HEK293 (cell line): ENCODE results near the gene PFKL.

ENCODE experiments used
- CTCF ChIA-PET: fragments of 350-600 bp; formaldehyde crosslinking; extraction: SDS; loops from one replicate; lab custom pipeline; 2021; ENCODE audit warnings: antibody characterized with exemption; lab: Yijun Ruan, JAX
- POLR2A ChIA-PET: fragments of 300-600 bp; formaldehyde crosslinking; extraction: SDS; loops from one replicate; lab custom pipeline; 2020; ENCODE audit warnings: antibody characterized with exemption, inconsistent platforms; lab: Yijun Ruan, JAX
- H3K27ac ChIP-seq: fragments of 200-500 bp; sonication (Bioruptor generic); 2 replicates; pipeline ENCODE4 v1.5.1; 2014; ENCODE audit warnings: low read depth, low read length, control low read depth, inconsistent platforms; ENCODE audit errors: extremely low read depth
- H3K36me3 ChIP-seq, 2 experiments: fragments of 200-500 bp in 1 of 2; sonication (Bioruptor generic) in 1 of 2; 1 replicate in 1 of 2; 2 replicates in 1 of 2; pipeline ENCODE4 v1.5.1; 2014 to 2017; ENCODE audit warnings: inconsistent platforms in 2 of 2, low read length in 2 of 2; ENCODE audit not compliant: control insufficient read depth in 2 of 2, insufficient read depth in 1 of 2
- H3K4me1 ChIP-seq: fragments of 200-500 bp; sonication (Bioruptor generic); 2 replicates; pipeline ENCODE4 v1.5.1; 2014; ENCODE audit warnings: mild to moderate bottlenecking, low read length, inconsistent platforms; ENCODE audit not compliant: control insufficient read depth, insufficient read depth
- H3K4me3 ChIP-seq: 2 replicates; pipeline ENCODE4 v1.5.1; 2011; ENCODE audit warnings: low read depth, mild to moderate bottlenecking, control low read depth, low read length, moderate library complexity
- H3K9me3 ChIP-seq: fragments of 200-500 bp; sonication (Bioruptor generic); 2 replicates; pipeline ENCODE4 v1.5.1; 2014; ENCODE audit warnings: low read depth, low read length, inconsistent platforms; ENCODE audit not compliant: control insufficient read depth, insufficient read depth
- CTCF ChIP-seq: fragments of 450-650 bp; formaldehyde crosslinking; IDR thresholded peaks from 2 replicates; pipeline ENCODE4 v1.5.1; 2016; ENCODE audit warnings: missing biosample characterization, missing genetic modification characterization
- HIC1 ChIP-seq: fragments of 450-650 bp; formaldehyde crosslinking; IDR thresholded peaks from 2 replicates; pipeline ENCODE4 v1.5.1; 2016; ENCODE audit warnings: missing biosample characterization, missing genetic modification characterization
- PATZ1 ChIP-seq: fragments of 450-650 bp; formaldehyde crosslinking; IDR thresholded peaks from 2 replicates; pipeline ENCODE4 v1.5.1; 2016; ENCODE audit warnings: missing biosample characterization, missing genetic modification characterization
- TCF7L2 ChIP-seq: IDR thresholded peaks from 2 replicates; pipeline ENCODE4 v1.6.1; 2011; ENCODE audit warnings: low read depth, mild to moderate bottlenecking, inconsistent platforms, low read length, moderate library complexity, borderline replicate concordance
- TRIM28 ChIP-seq: IDR thresholded peaks from 2 replicates; pipeline ENCODE4 v1.6.1; 2011; ENCODE audit warnings: low read length, control low read depth, borderline replicate concordance
- YY1 ChIP-seq: fragments of 450-650 bp; formaldehyde crosslinking; IDR thresholded peaks from 2 replicates; pipeline ENCODE4 v1.5.1; 2018; ENCODE audit warnings: missing biosample characterization, missing genetic modification characterization
- ZBTB26 ChIP-seq: fragments of 450-650 bp; formaldehyde crosslinking; optimal IDR thresholded peaks from 2 replicates; pipeline ENCODE3; 2016; ENCODE audit warnings: missing biosample characterization, mild to moderate bottlenecking, missing genetic modification characterization
- ZBTB44 ChIP-seq: fragments of 450-650 bp; IDR thresholded peaks from 2 replicates; pipeline ENCODE4 v1.5.1; 2018; ENCODE audit warnings: missing biosample characterization, mild to moderate bottlenecking, missing genetic modification characterization
- ZBTB49 ChIP-seq: fragments of 450-650 bp; formaldehyde crosslinking; IDR thresholded peaks from 2 replicates; pipeline ENCODE4 v1.5.1; 2016; ENCODE audit warnings: missing biosample characterization, missing genetic modification characterization, low read depth
- ZBTB7A ChIP-seq: fragments of 450-650 bp; formaldehyde crosslinking; IDR thresholded peaks from 2 replicates; pipeline ENCODE4 v1.5.1; 2016; ENCODE audit warnings: low read depth, missing biosample characterization, missing genetic modification characterization
- ZBTB8A ChIP-seq: fragments of 450-650 bp; formaldehyde crosslinking; IDR thresholded peaks from 2 replicates; pipeline ENCODE4 v1.5.1; 2016; ENCODE audit warnings: missing biosample characterization, missing genetic modification characterization
- ZFHX2 ChIP-seq: fragments of 450-650 bp; formaldehyde crosslinking; conservative IDR thresholded peaks from 2 replicates; pipeline ENCODE4 v1.5.1; 2016; ENCODE audit warnings: missing biosample characterization, missing genetic modification characterization
- ZNF174 ChIP-seq: fragments of 450-650 bp; formaldehyde crosslinking; IDR thresholded peaks from 2 replicates; pipeline ENCODE4 v1.5.0; 2017; ENCODE audit warnings: missing biosample characterization, mild to moderate bottlenecking, missing genetic modification characterization
- ZNF26 ChIP-seq: fragments of 450-650 bp; formaldehyde crosslinking; IDR thresholded peaks from 2 replicates; pipeline ENCODE4 v1.5.1; 2016; ENCODE audit warnings: missing biosample characterization, missing genetic modification characterization
- ZNF324 ChIP-seq: fragments of 450-650 bp; formaldehyde crosslinking; IDR thresholded peaks from 2 replicates; pipeline ENCODE4 v1.5.1; 2016; ENCODE audit warnings: missing biosample characterization, missing genetic modification characterization
- ZNF433 ChIP-seq: fragments of 450-650 bp; formaldehyde crosslinking; IDR thresholded peaks from 2 replicates; pipeline ENCODE4 v1.5.1; 2016; ENCODE audit warnings: missing biosample characterization, missing genetic modification characterization, low read depth
- ZNF473 ChIP-seq: fragments of 450-650 bp; formaldehyde crosslinking; IDR thresholded peaks from 2 replicates; pipeline ENCODE4 v1.5.1; 2017; ENCODE audit warnings: missing biosample characterization, missing genetic modification characterization
- ZNF624 ChIP-seq: fragments of 450-650 bp; formaldehyde crosslinking; IDR thresholded peaks from 2 replicates; pipeline ENCODE4 v1.5.1; 2017; ENCODE audit warnings: missing biosample characterization, missing genetic modification characterization
- ZNF626 ChIP-seq: fragments of 450-650 bp; sonication (Bioruptor Pico); formaldehyde crosslinking; IDR thresholded peaks from 2 replicates; pipeline ENCODE4 v1.5.1; 2018; ENCODE audit warnings: missing biosample characterization, missing genetic modification characterization, inconsistent platforms
- ZNF792 ChIP-seq: fragments of 450-650 bp; formaldehyde crosslinking; IDR thresholded peaks from 2 replicates; pipeline ENCODE4 v1.5.1; 2016; ENCODE audit warnings: missing biosample characterization, missing genetic modification characterization

The PFKL gene

GRCh38 chr21:44370027-44370735 is 70.3 kb downstream of the PFKL start:
- Histone ChIP-seq H3K9me3 (no peaks in the 10 kb centered on the region), H3K4me3 (peak overlapping the region; percentile 29; the same call in 1 of the 2 replicates), H3K4me1 (no peaks in the 10 kb centered on the region), H3K27ac (no peak overlapping the region), H3K36me3 (no peaks in the 10 kb centered on the region)
- CTCF ChIA-PET, result no interaction called here
- POLR2A ChIA-PET, result no interaction called here
- no peak for TF ChIP-seq TRIM28
- no peak for TF ChIP-seq YY1
- no peak for TF ChIP-seq ZNF626 (tag by site-specific recombination)
- TF ChIP-seq CTCF (tag by site-specific recombination), result no peak
- no peak for TF ChIP-seq ZBTB44 (tag by site-specific recombination)
- no peak for TF ChIP-seq ZNF174 (tag by site-specific recombination)
- TF ChIP-seq ZFHX2 (tag by site-specific recombination), result peak; percentile 67; the same call in 1 of the 2 replicates
- TF ChIP-seq PATZ1 (tag by site-specific recombination), result peak; percentile 70; the same call in 1 of the 2 replicates
- no peak for TF ChIP-seq ZNF433
- TF ChIP-seq ZBTB8A (tag by site-specific recombination), result no peak
- TF ChIP-seq ZBTB7A (tag by site-specific recombination), result no peak
- no peak for TF ChIP-seq ZNF26 (tag by site-specific recombination)
- TF ChIP-seq TCF7L2, result no peak
- TF ChIP-seq ZBTB26 (tag by site-specific recombination), result peak; percentile 10
- TF ChIP-seq ZBTB49 (tag by site-specific recombination), result no peak
- no peak for TF ChIP-seq ZNF324 (tag by site-specific recombination)
- TF ChIP-seq HIC1 (tag by site-specific recombination), result no peak
- no peak for TF ChIP-seq ZNF473 (tag by site-specific recombination)
- TF ChIP-seq ZNF624 (tag by site-specific recombination), result no peak
- no peak for TF ChIP-seq ZNF792 (tag by site-specific recombination)
